HG03280 (cell line): Measurements from ENCODE around the gene NBL1.

ENCODE experiments used
- ATAC-seq: cut with Tn5 transposase; IDR thresholded peaks from one replicate; pipeline ENCODE4 v1.9.1; 2021; ENCODE audit warnings: mild to moderate bottlenecking, moderate library complexity; ENCODE audit not compliant: unreplicated experiment

Gene NBL1

DNA sequence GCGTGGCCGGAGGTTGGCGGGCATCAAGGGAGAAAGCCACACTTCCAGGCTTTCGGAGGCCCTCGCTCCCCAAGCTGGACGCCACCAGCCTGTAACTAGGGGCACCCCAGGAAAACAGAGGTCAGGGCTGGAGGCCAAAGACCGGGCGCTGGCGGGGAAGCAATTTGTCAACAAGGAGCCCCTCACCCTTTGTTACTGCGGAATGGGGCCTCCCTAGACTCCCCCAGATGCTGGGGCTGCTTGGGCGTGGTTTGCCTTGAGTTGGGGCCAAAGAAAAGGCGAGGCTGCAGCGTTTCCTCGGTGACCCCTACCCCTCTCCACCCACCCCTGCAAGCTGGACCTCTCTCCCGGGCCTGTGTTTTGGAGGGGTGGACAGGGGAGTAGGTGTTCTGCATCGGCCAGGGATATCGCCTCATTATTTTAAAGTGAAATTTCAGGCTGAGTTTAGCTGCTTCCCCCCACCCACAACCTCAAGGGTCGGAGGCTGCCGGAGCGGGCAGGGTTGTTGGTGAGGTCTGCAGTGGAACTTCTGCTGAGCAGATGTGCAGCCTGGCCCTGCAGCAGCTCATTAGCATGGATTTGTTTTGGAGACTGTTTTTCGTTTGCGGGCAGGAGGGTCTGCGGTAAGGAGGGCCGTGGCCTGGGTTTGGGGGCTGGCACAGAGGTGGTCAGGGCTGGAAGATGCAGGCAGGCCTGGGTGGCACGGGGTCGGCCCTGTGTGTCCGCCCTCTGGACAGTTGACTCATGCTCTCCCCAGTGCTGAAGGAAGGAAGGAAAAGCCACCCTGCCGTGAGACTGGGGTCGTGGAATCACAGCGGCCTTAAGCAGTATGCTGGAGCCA lies 1.5 kb downstream of the NBL1 start:
- no peak for ATAC-seq

DNA sequence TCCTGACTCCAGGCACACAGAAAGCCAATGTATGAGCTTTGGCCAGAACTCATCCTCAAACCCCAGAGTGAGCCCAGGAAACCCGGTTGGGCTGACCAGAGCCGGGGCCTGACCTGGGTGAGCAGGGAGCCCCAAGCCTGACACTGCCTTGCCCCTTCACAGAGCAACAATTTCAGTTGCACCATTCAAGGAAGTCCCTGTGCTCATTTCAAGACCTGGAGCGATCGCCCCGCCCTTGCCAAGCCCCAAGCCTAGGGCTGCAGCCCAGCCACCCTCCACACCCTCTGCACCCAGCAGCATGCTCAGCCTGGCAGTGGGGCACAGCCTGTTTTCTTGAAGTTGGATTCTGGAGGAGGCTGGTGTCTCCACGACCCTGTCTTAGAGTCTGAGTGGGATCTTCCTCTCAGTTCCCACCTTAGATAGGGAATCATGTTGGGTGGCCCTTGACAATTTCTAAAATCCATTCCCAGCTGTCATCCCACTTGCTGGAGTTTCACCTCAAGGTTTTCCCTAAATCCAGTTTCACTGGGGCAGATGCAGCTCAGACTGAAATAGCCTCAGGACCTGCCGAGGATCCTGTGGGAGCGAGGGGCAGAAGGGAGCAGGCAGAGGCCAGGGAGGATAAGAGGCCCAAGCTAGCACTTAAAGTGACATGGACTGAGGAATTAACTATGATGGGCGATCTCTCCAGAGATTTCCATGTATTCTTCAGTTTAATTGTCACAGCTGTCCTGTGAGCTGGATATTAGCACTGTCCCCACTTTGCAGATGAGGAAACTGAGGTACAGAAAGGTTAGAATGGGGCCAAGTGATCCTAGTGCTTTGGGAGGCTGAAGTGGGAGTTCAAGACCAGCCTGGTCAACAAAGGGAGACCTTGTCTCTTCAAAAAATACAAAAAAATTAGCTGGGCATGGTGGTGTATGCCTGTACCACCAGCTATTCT lies 2.5 kb downstream of the NBL1 start:
- ATAC-seq = no peak

DNA sequence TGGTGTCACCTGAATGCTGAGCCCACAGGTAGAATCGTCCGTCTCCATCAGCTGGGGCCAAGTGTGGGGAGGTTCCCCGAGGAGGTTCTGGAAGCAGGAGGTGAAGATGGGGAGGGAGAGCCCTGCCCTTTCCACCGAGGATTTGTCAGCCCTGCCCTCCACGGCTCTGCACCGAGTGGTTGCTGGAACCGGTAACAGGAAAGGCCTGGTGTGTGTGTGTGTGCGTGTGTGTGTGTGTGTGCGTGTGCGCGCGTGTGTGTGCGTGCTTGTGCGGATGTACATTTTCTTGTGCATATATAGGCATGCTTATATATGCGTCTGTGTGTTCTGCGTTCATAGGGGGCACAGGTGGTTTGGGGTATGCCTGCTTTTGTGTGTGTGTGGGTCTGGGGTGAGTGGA lies 3.5 kb downstream of the NBL1 start:
- no peak for ATAC-seq

DNA sequence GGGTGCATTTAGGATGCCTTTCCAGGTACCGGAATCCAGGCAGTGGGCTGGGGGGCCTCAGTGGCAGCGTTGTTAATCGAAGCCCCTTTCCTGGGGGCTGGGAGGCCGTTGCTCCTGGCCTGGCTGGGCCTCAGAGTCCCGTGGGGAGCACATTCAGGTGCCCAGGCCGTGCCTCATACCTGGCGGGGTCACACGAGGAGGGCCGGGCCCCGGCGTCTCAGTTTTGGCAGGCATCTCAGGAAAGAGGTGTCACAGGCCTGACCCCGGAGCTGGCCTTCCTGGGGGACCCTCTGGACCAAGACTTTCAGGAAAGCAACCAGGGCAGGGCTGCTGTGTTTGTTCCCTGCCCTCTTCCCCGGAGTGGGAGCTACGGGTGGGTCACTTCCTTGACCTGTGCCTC lies 4.1 kb downstream of the NBL1 start:
- no peak for ATAC-seq

DNA sequence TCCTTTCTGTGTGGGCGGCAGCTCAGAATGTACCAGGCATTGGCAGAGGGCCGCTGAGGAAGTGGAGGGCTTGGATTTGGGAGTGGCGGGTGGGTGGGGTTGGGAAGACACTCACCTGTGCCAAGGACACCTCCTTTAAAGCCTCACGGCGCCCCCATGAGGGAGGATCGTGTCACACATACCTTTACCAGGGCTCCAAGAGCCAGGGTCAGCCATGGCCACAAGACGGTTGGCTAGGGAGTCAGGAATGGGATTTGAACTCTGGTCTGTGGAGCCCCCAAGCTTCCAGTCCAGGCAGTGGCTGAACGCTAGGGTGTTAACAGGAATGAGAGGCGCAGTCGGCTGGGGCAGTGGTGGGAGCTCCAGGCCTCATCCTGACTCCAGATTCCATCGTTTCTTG lies 4.6 kb downstream of the NBL1 start:
- ATAC-seq = no peak

DNA sequence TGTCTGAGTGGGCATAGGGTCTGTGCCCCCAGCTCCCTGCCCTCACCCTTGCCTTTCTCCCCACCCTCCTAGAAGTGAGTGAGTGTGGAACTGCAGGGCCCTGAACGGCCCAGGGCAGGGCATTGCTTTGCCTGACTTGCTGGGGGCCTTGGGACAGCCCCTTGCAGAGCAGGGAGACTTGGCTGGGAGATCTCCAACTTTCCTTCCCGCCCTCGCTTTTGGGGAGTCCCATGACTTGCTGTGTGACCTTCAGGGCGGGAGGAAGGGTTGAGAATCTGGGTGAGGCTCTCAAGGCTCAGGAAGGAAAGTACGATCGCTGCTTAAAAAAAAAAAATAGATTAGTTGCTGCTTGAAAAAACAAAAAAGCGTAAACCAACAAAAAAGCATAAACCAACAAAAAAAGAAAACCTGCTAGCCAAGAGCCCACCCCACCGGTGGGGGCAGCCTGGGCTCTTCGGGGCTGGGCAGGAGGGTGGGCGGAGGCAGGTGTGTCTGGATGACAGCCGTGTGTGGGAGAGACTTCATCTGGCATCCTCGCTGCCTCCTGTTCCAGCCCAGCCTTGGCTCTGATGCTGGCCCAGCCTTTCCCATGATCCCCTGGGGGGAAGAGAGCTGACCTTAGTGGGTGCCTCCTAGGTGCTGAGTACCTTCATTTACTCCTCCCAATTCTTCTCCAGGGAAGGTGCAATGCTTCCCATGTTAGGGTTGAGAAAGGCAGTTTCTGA lies 6.5 kb downstream of the NBL1 start:
- ATAC-seq = no peak

DNA sequence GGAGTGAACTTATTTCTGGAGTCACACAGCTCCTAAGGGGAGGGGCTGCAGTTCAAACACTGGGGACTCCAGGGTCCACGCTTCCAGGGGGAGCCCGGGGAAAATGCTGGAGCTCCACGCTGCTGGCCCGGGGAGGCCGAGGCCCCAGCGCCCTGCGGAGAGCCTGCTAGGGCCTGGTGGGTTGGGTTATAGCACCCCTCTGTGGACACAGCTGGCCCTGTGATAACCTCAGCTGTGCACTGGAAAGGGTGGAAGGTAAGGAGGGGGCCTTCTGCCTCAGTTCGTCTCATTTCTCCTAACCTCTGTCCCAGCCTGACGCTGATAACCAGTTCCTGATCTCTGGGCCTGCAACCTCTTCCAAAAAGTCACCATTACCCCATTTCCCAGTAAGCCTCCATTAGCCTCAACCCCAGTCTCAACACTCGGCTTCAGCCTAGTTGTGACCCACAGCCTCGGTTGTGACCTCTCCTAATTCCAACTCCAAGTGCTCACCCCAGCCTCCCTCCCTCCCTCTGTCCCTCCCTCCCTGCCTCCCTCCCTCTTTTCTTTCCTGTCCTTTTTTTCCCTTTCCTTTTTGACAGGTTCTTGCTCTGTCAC lies 7.1 kb downstream of the NBL1 start:
- ATAC-seq = no peak

DNA sequence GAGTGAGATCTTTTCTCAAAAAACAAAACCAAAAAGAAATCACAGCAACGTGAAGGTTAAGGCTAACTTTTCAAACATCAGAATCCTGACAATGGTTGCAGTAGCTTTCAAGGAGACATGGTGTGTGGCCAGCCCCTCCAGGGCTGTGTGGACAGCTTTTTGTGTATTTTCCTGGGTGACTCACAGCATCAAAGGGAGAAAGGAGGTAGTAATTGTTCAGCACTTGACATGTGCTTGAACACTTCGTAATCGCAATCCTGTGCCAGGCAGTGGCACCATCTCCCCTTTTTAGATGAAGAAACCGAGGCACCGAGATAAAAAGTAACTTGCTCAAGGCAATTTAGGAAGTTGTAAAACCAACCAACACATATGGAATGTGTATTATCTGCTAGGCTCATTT lies 10.3 kb downstream of the NBL1 start:
- no peak for ATAC-seq

DNA sequence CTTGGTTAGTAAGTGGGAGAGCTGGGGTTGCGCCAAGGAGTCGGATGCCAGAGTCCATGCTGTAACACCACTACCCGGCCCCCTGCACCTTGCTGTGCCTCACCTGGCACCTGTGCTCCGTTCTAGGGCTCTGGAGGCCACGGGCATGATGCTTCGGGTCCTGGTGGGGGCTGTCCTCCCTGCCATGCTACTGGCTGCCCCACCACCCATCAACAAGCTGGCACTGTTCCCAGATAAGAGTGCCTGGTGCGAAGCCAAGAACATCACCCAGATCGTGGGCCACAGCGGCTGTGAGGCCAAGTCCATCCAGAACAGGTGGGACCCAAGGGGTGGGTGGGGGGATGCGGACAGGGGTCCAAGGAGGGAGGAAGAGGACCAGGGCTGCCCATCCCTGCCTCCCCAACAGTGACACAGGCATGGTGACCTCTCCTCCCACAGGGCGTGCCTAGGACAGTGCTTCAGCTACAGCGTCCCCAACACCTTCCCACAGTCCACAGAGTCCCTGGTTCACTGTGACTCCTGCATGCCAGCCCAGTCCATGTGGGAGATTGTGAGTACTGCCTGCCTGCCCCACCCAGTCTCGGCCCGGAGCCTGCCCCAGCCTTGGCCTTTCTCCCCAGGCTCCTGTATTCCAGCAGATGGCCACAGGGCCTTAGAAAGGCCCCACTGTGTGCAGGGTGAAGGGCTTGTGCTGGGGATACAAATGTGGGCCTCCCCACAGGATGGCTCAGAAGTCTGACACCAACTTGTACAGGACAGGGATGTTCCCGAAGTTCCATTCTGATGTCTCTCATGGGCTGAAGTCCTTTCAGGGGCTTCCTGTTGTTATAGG lies 11.0 kb downstream of the NBL1 start:
- no peak for ATAC-seq

DNA sequence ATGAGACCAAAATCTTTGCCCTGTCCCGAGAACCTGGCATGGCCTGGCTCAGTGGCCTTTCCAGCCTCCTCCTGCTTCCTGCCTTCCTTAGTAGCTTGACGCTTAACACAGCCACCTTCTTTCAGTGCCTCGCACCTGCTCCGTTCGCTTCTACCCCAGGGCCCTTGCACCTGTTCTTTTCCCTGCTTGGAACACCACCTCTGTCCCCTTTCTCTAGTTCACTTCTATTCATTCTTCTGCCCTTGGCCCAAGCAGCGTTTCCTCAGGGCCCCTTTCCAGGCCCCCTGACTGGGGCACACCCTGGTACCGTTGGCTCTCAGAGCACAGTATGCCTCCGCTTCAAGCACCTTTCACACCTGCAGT lies 11.6 kb downstream of the NBL1 start:
- ATAC-seq = no peak

DNA sequence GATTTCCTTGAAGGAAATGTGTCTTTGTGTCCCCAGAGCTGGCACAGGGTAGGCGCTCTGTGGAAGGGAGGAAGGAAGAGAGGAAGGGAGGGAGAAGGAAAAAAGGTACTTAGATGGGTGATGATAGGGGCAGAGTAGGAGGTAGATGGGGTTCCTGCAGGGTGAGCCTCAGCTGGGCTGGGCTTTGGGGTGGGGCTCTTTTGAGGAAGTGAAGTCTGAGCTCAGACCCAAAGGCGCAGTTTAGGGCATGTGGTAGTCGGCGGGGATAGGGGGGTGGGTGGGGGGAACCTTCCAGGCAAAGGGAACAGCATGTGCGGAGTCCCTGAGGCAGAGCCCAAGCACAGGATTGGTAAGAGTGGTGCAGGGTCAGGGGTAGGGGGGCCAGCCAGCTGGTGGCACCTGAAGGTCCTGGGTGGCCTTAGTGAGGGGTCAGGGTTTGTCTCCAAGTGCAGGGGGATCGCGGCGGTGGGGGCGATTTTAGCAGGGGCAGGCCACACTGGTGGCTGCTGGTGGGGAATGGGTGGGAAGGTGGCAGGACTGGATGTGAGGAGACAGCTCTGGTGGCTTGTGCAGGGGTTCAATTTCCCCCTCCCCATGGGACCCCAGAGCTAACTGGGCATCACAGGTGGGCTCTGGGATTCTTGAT lies 12.1 kb downstream of the NBL1 start:
- ATAC-seq = no peak

DNA sequence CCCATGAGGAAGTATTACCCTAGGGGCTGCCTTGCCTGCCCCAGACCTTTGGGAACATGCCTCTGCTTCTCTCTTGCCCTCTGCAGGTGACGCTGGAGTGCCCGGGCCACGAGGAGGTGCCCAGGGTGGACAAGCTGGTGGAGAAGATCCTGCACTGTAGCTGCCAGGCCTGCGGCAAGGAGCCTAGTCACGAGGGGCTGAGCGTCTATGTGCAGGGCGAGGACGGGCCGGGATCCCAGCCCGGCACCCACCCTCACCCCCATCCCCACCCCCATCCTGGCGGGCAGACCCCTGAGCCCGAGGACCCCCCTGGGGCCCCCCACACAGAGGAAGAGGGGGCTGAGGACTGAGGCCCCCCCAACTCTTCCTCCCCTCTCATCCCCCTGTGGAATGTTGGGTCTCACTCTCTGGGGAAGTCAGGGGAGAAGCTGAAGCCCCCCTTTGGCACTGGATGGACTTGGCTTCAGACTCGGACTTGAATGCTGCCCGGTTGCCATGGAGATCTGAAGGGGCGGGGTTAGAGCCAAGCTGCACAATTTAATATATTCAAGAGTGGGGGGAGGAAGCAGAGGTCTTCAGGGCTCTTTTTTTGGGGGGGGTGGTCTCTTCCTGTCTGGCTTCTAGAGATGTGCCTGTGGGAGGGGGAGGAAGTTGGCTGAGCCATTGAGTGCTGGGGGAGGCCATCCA lies 12.8 kb downstream of the NBL1 start:
- no peak for ATAC-seq

DNA sequence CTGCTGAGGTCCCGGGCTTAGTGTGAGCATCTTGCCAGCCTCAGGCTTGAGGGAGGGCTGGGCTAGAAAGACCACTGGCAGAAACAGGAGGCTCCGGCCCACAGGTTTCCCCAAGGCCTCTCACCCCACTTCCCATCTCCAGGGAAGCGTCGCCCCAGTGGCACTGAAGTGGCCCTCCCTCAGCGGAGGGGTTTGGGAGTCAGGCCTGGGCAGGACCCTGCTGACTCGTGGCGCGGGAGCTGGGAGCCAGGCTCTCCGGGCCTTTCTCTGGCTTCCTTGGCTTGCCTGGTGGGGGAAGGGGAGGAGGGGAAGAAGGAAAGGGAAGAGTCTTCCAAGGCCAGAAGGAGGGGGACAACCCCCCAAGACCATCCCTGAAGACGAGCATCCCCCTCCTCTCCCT lies 13.4 kb downstream of the NBL1 start:
- no peak for ATAC-seq

DNA sequence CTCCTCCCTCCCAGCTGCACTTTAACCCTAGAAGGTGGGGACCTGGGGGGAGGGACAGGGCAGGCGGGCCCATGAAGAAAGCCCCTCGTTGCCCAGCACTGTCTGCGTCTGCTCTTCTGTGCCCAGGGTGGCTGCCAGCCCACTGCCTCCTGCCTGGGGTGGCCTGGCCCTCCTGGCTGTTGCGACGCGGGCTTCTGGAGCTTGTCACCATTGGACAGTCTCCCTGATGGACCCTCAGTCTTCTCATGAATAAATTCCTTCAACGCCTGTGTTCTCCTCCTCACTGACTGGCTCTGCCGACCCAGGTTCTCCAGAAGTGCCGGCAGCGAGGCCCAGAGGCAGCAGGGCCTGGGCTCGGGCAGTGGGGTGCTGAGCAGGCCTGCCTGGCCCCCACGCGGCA lies 14.1 kb downstream of the NBL1 start:
- ATAC-seq = no peak

DNA sequence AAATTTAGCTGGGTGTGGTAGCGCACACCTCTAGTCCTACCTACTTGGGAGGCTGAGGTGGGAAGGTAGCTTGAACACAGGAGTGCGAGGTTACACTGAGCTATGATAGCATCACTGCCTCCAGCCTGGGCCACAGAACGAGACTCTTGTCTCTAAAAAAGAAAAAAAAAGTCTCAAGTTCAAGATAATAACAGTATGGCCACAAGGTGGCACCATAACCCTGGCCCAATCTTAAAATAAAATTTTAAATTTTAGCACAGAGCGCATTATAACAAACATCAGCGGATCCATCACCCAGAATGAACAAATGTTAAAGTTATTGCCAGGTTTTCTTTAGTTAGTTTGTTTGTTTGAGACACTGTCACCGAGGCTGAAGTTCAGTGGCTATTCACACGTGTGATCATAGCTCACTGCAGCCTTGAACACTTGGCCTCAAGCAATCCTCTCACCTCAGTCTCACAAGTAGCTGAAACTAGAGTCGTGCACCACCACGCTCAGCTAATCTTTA lies 17.7 kb downstream of the NBL1 start:
- ATAC-seq = no peak

DNA sequence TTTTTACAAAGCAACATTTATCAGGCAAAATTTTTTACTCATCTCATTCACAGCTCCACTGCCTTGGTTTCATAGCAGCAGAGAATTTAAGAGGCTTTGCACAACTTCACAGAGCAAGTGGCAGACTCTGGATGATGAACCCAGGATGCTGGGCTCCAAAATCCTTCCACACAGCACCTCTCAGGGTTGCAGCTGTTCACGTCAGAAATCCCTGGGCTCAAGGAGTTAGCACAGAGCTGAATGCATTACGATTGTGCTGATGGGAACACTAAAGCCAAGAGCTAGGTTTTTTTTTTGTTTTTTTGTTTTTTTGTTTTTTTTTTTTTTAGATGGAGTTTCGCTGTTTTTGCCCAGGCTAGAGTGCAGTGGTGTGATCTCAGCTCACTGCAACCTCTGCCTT lies 18.2 kb downstream of the NBL1 start:
- ATAC-seq = no peak

DNA sequence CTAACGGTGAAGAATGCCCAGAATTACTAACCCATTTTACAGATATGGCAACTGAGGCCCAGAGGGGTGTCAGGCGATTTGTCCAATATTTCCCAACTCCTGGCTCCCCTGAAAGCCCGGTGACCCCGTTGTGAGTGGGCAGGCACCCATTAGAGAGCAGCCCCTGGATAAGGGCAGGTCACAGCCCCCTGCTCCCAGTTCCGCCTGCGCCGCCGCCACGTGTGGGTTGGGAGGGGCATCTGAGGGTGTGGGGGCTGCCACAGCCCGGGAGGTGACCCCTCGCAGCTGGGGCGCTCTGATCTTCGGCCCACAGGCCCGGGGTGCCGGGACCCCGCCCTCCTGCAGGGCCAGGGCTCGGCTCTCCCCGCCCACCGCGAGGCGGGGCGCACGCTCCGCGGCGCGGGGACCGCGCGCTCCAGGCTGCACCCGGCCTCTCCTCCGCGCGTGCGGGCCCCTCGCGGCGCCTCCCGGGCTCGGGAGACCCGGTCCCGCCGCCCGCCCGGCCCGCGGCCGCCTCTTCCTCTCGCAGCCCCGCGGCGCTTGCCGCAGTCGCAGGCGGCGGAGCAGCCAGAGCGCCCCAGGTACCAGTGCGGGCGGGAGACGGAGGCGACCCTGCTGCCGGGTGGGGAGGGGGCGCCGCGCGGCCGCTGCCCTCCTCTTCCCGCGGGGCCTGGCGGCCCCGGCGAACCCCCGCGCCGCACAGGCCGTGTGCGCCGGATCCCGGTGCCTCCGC lies 20.5 kb downstream of the NBL1 start, which contains the start of gene HTR6:
HTR6 (plus strand) TSS at position 423 of the 733 bp plus-strand sequence. CDS start 879 bp downstream, outside the sequence.
- no peak for ATAC-seq

DNA sequence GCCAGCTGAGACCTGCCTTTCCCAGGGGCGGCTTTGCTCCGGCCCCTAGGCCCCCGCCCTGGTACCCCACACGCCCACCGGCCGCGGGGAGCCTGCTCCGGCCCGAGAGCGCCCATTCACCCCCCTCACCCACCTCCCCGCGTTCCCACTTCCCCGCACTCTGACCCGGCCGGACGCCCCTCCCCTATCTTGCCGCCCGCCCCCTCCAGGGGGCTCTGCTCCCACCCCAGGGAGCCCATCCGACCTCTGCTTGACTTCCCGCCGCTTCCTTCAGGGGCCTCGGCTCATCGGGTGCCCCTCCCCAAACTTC lies 21.0 kb downstream of the NBL1 start:
- ATAC-seq = no peak
